CD4-positive, alpha-beta T cell treated with Interleukin-1 beta for 1 hour (primary cell): Measurements from ENCODE around the gene TTBK1.

Experiments
- DNase-seq, 2 donors: peaks; one replicate each; pipeline ENCODE4 v3.0.0-alpha.2; 2020 to 2022

Gene TTBK1

GRCh38 chr6:43242908-43243663 lies at the start of gene TTBK1:
TTBK1 (plus strand) TSS chr6:43243481; CDS start chr6:43246661, 3,180 bp downstream.
- DNase-seq: peak; percentile 34 to 42

GRCh38 chr6:43193929-43194328 lies 49.4 kb upstream of the TTBK1 start:
- no peak for DNase-seq

- no peak for DNase-seq
Observed at GRCh38 chr6:43196337-43196736, 46.9 kb upstream of the TTBK1 start.

GRCh38 chr6:43199912-43200311 lies 43.4 kb upstream of the TTBK1 start:
- DNase-seq: no peak

- no peak for DNase-seq
Observed at GRCh38 chr6:43200541-43200940, 42.7 kb upstream of the TTBK1 start.

GRCh38 chr6:43202451-43202850 lies 40.8 kb upstream of the TTBK1 start:
- DNase-seq: no peak

GRCh38 chr6:43203029-43203717 lies 40.1 kb upstream of the TTBK1 start:
- no peak for DNase-seq

GRCh38 chr6:43203718-43204095 lies 39.6 kb upstream of the TTBK1 start:
- no peak for DNase-seq

- no peak for DNase-seq
Observed at GRCh38 chr6:43204271-43205105, 38.8 kb upstream of the TTBK1 start.

GRCh38 chr6:43205849-43206248 lies 37.4 kb upstream of the TTBK1 start:
- DNase-seq: no peak

- no peak for DNase-seq
Observed at GRCh38 chr6:43207286-43207685, 36.0 kb upstream of the TTBK1 start.

- no peak for DNase-seq
Observed at GRCh38 chr6:43211955-43212354, 31.3 kb upstream of the TTBK1 start.

- no peak for DNase-seq
Observed at GRCh38 chr6:43213431-43213830, 29.9 kb upstream of the TTBK1 start.

GRCh38 chr6:43215066-43215465 lies 28.2 kb upstream of the TTBK1 start:
- DNase-seq: no peak

- no peak for DNase-seq
Observed at GRCh38 chr6:43216200-43216599, 27.1 kb upstream of the TTBK1 start.

GRCh38 chr6:43217351-43217750 lies 25.9 kb upstream of the TTBK1 start:
- no peak for DNase-seq

- no peak for DNase-seq
Observed at GRCh38 chr6:43219119-43219518, 24.2 kb upstream of the TTBK1 start.

- DNase-seq: no peak
Observed at GRCh38 chr6:43219814-43220213, 23.5 kb upstream of the TTBK1 start.

GRCh38 chr6:43220439-43220951 lies 22.8 kb upstream of the TTBK1 start:
- DNase-seq: no peak

- no peak for DNase-seq
Observed at GRCh38 chr6:43221046-43221972, 22.0 kb upstream of the TTBK1 start.

- DNase-seq: no peak
Observed at GRCh38 chr6:43222418-43223059, 20.7 kb upstream of the TTBK1 start.

GRCh38 chr6:43223175-43223574 lies 20.1 kb upstream of the TTBK1 start:
- DNase-seq: no peak
